GM12878 (cell line): ENCODE measurements around the gene ACACB. TPM values are rescaled to one million over a fixed set of nuclear protein-coding genes. Genes with fewer than 3 reads are reported as not detected.

Experiments
- ATAC-seq: fragments of 200-7000 bp; cut with Tn5 transposase; 3 replicates; pipeline ENCODE4 v1.9.1; 2020; ENCODE audit warnings: mild to moderate bottlenecking, moderate library complexity
- BruUV-seq: library from RNA; stranded (reverse); fragments of 400-500 nt; replicated peaks from 2 replicates; lab custom pipeline; 2021; lab: Mats Ljungman, UMichigan
- CTCF ChIA-PET: fragments of 300-600 bp; sonication (Branson Sonifier 250); formaldehyde crosslinking; extraction: SDS; loops from one replicate; lab custom pipeline; 2021; ENCODE audit warnings: inconsistent platforms; lab: Yijun Ruan, JAX
- POLR2A ChIA-PET: fragments of 350-600 bp; formaldehyde crosslinking; extraction: SDS; loops from one replicate; lab custom pipeline; 2021; ENCODE audit warnings: inconsistent platforms; lab: Charles Lee
- RAD21 ChIA-PET: fragments of 300-600 bp; sonication (Branson Sonifier 250); formaldehyde crosslinking; loops from one replicate; lab custom pipeline; 2023; ENCODE audit warnings: antibody characterized with exemption; ENCODE audit not compliant: unreplicated experiment; lab: Charles Lee
- SMC1A ChIA-PET: fragments of 300-600 bp; sonication (Branson Sonifier 250); formaldehyde crosslinking; loops from one replicate; lab custom pipeline; 2023; ENCODE audit not compliant: unreplicated experiment, uncharacterized antibody; lab: Charles Lee
- DNase-seq: peaks from one replicate; pipeline ENCODE4 v3.0.0-alpha.2; 2011; ENCODE audit warnings: low read depth, low spot score
- FAIRE-seq: peaks from 3 replicates; lab custom pipeline; 2011; peaks lifted over from hg19 to GRCh38; lab: Jason Lieb, UNC
- H2AFZ ChIP-seq: 2 replicates; pipeline ENCODE4 v1.6.0; 2011; ENCODE audit warnings: low read depth, low read length, control low read depth; ENCODE audit not compliant: control insufficient read depth
- H3K27ac ChIP-seq: 2 replicates; pipeline ENCODE4 v1.5.1; 2011; ENCODE audit warnings: control low read depth; ENCODE audit not compliant: control insufficient read depth, insufficient read depth
- H3K27me3 ChIP-seq, 2 experiments: replicated peaks in 1 of 2; 2 replicates each; pipeline versions ENCODE4 v1.6.0 to v1.6.1; 2011; ENCODE audit warnings: low read length in 1 of 2; ENCODE audit not compliant: control insufficient read depth in 2 of 2, insufficient read depth in 2 of 2
- H3K36me3 ChIP-seq, 2 experiments: 2 replicates each; pipeline ENCODE4 v1.5.1; 2011; ENCODE audit warnings: low read length in 1 of 2; ENCODE audit not compliant: control insufficient read depth in 2 of 2, insufficient read depth in 2 of 2
- H3K4me1 ChIP-seq: 2 replicates; pipeline ENCODE4 v1.6.1; 2011; ENCODE audit warnings: mild to moderate bottlenecking, low read length, moderate library complexity, mixed read lengths; ENCODE audit not compliant: control insufficient read depth, insufficient read depth
- H3K4me2 ChIP-seq: 2 replicates; pipeline ENCODE4 v1.6.0; 2011; ENCODE audit warnings: control low read depth; ENCODE audit not compliant: control insufficient read depth, insufficient read depth
- H3K4me3 ChIP-seq: fragments of 200-600 bp; sonication (generic); 2 replicates; pipeline ENCODE4 v1.5.1; 2016
- H3K79me2 ChIP-seq: 2 replicates; pipeline ENCODE4 v1.6.0; 2011; ENCODE audit warnings: low read length; ENCODE audit not compliant: control insufficient read depth, insufficient read depth
- H3K9ac ChIP-seq: 2 replicates; pipeline ENCODE4 v1.8.0; 2011; ENCODE audit warnings: low read length, control low read depth, mixed read lengths; ENCODE audit not compliant: control insufficient read depth, insufficient read depth
- H3K9me3 ChIP-seq: replicated peaks from 3 replicates; pipeline ENCODE4 v1.5.1; 2011; ENCODE audit warnings: mild to moderate bottlenecking, low read length; ENCODE audit not compliant: control insufficient read depth, insufficient read depth
- H4K20me1 ChIP-seq: 2 replicates; pipeline ENCODE4 v1.6.0; 2011; ENCODE audit not compliant: control insufficient read depth, insufficient read depth
- CEBPZ ChIP-seq: fragments of 150-350 bp; IDR thresholded peaks from 2 replicates; pipeline ENCODE4 v1.6.1; 2016; ENCODE audit warnings: low read depth, low read length
- CUX1 ChIP-seq: IDR thresholded peaks from 2 replicates; pipeline ENCODE4 v1.6.1; 2012; ENCODE audit warnings: improper control_type of control experiment, low read depth, low read length; ENCODE audit not compliant: insufficient replicate concordance
- MYB ChIP-seq: fragments of 150-350 bp; IDR thresholded peaks from 2 replicates; pipeline ENCODE4 v1.6.1; 2014; ENCODE audit warnings: mild to moderate bottlenecking, low read depth, low read length, borderline replicate concordance
- RELB ChIP-seq: fragments of 450-650 bp; IDR thresholded peaks from 2 replicates; pipeline ENCODE4 v1.6.1; 2017; ENCODE audit warnings: low read depth, mild to moderate bottlenecking, moderate library complexity
- TCF7 ChIP-seq: IDR thresholded peaks from 2 replicates; pipeline ENCODE4 v1.6.1; 2014; ENCODE audit warnings: antibody characterized with exemption, borderline replicate concordance
- WRNIP1 ChIP-seq: IDR thresholded peaks from 2 replicates; pipeline ENCODE4 v1.6.1; 2011; ENCODE audit warnings: low read depth, low read length, improper control_type of control experiment, borderline replicate concordance
- WGBS: methylation state at CpG from one replicate; pipeline ENCODE4 v1.1.6; 2016; ENCODE audit warnings: low lambda C conversion rate; ENCODE audit not compliant: insufficient replicate concordance, insufficient coverage; ENCODE audit errors: missing lambda C conversion rate; 5-methylcytosine and 5-hydroxymethylcytosine counted together
- in situ Hi-C: fragments of 300-500 bp; cut with MboI; formaldehyde crosslinking; loops from 9 replicates; pipeline ENCODE4 v1.14.3; 2018; ENCODE audit warnings: mixed read lengths
- intact Hi-C: fragments of 100-400 bp; cut with micrococcal nuclease; formaldehyde crosslinking; loops from one replicate; pipeline ENCODE4 v1.14.2; 2022; ENCODE audit not compliant: unreplicated experiment
- polyA plus RNA-seq, 11 experiments: library from polyadenylated mRNA; depleted of rRNA in 4 of 11; unstranded in 6 of 11; stranded (reverse) in 5 of 11; fragments of >200 nt; fragmentation: Nextera tagmentation in 4 of 11; fragmentation: Illumina TruSeq in 1 of 11; extraction: Ambion mirVana in 4 of 11; extraction: Trizol in 1 of 11; gene quantifications; 1 replicate in 1 of 11; 2 replicates in 10 of 11; pipeline versions ENCODE4 v1.2.1 to v1.2.3, GENCODE V29; 2011 to 2016; ENCODE audit warnings: inconsistent platforms in 2 of 11, missing spikeins in 2 of 11, low read depth in 1 of 11
- total RNA-seq, 4 experiments: library from RNA; depleted of rRNA in 3 of 4; stranded (reverse); fragments of >200 nt in 3 of 4; fragmentation: Illumina TruSeq in 1 of 4; extraction: Trizol in 1 of 4; gene quantifications; 2 replicates each; pipeline versions ENCODE4 v1.2.1 to v1.2.3, GENCODE V29; 2013 to 2021

ACACB gene
- total and polyA plus RNA-seq, 10 of the 15 experiments (the other 5 are each of a cell fraction or from before 2014, with no cell fraction given), result 0.05 to 1.9 (median 0.38) TPM; not detected in 2

- no peaks in the 10 kb centered on the region for H3K79me2 ChIP-seq
- BruUV-seq, result no TSS peak
- TF ChIP-seq MYB (no peak), RELB (no peak), TCF7 (no peak), CUX1 (no peak), WRNIP1 (no peak), CEBPZ (no peak)
- no peak overlapping the region for H3K27ac ChIP-seq
- ChIA-PET RAD21 (interaction anchor here (1.4 kb wide), 1 partner anchor 124 kb away, joined by 6 read pairs; no protein-coding TSS in a partner anchor), CTCF (interaction anchor here (0.8 to 5.2 kb wide), 5 partner anchors 9 to 132 kb away, joined by 3 to 48 read pairs (median 18); no protein-coding TSS in a partner anchor), POLR2A (no interaction called here), SMC1A (interaction anchor here (0.9 to 2.1 kb wide), 2 partner anchors 126 to 132 kb away, joined by 3 to 5 read pairs; no protein-coding TSS in a partner anchor)
- H3K27me3 ChIP-seq, result no peaks in the 10 kb centered on the region
- no peaks in the 10 kb centered on the region for H3K9me3 ChIP-seq
- no peak overlapping the region for H2AFZ ChIP-seq
- H3K9ac ChIP-seq, result no peak overlapping the region
- H4K20me1 ChIP-seq, result no peaks in the 10 kb centered on the region
- no peaks in the 10 kb centered on the region for H3K4me1 ChIP-seq
- 6% methylated on average over 2 of the region's 2 CpGs for WGBS
- FAIRE-seq (no peak), ATAC-seq (no peak), DNase-seq (no peak)
- intact Hi-C loops, result no loop called here
- no peak overlapping the region for H3K4me3 ChIP-seq
- no peaks in the 10 kb centered on the region; a peak in 1 of 4 replicates for H3K36me3 ChIP-seq
- in situ Hi-C loops, result no loop called here
- no peak overlapping the region for H3K4me2 ChIP-seq
These were observed 145.6 kb downstream of the ACACB start for GRCh38 chr12:109261939-109262338.
